ENCODE measurements around the gene PCSK4.

Gene PCSK4

DNA sequence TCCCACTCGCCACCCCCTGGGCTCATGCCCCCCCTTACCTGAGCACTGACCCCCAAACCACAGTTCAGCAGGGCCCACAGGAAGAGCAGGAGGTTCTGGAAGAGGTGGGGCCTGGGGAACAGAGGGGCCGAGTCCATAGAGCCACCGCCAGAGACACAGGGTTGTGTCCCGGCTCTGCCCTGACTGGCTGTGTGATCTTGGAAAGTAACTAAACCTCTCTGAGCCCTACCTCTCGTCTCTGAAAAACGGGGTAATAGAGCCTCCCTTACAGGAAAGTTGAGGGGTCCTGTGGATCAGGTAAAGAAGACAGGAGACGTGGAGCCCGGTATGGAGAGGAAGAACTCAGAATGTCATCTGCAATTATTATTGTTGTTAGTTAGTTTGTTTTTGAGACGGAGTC, 20.7 kb upstream of the PCSK4 start:
- Histone ChIP-seq H3F3A (ENCODE audit: control insufficient read depth, insufficient read depth) (no peaks in the 10 kb centered on the region), H3K9me2 (replicated peaks; ENCODE audit: control insufficient read depth, low read length) (no peaks in the 10 kb centered on the region), H4K20me1 (ENCODE audit: control insufficient read depth, insufficient read depth, low read depth, low read length) (0 out of 2 replicates have a peak, but pooled peaks cover 3% of the 10 kb centered on the region), H3K4me3 (ENCODE audit: low read length) (no peak overlapping the region), H3K79me2 (ENCODE audit: control insufficient read depth, low read length) (no peaks in the 10 kb centered on the region), H3K9me3 (ENCODE audit: control insufficient read depth, insufficient read depth, low read length) (peaks cover 6% of the 10 kb centered on the region; the same call in 1 of the 2 replicates), H3K4me1 (ENCODE audit: control insufficient read depth, low read length) (peaks cover 10% of the 10 kb centered on the region), H3K27me3 (ENCODE audit: control insufficient read depth, low read length) (peaks cover 22% of the 10 kb centered on the region), H3K27ac (ENCODE audit: low read depth, low read length) (no peak overlapping the region), H3K4me2 (ENCODE audit: low read length) (no peak overlapping the region), H3K36me3 (ENCODE audit: control insufficient read depth, low read length) (no peaks in the 10 kb centered on the region)
- no peak for TF ChIP-seq EZH2phosphoT487 (IDR thresholded peaks at IDR 0.05; ENCODE audit: borderline replicate concordance, low read length)
- TF ChIP-seq, protein P1, sequence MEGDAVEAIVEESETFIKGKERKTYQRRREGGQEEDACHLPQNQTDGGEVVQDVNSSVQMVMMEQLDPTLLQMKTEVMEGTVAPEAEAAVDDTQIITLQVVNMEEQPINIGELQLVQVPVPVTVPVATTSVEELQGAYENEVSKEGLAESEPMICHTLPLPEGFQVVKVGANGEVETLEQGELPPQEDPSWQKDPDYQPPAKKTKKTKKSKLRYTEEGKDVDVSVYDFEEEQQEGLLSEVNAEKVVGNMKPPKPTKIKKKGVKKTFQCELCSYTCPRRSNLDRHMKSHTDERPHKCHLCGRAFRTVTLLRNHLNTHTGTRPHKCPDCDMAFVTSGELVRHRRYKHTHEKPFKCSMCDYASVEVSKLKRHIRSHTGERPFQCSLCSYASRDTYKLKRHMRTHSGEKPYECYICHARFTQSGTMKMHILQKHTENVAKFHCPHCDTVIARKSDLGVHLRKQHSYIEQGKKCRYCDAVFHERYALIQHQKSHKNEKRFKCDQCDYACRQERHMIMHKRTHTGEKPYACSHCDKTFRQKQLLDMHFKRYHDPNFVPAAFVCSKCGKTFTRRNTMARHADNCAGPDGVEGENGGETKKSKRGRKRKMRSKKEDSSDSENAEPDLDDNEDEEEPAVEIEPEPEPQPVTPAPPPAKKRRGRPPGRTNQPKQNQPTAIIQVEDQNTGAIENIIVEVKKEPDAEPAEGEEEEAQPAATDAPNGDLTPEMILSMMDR (IDR thresholded peaks at IDR 0.05; ENCODE audit: low read depth, low read length, poor library complexity, severe bottlenecking) = no peak

DNA sequence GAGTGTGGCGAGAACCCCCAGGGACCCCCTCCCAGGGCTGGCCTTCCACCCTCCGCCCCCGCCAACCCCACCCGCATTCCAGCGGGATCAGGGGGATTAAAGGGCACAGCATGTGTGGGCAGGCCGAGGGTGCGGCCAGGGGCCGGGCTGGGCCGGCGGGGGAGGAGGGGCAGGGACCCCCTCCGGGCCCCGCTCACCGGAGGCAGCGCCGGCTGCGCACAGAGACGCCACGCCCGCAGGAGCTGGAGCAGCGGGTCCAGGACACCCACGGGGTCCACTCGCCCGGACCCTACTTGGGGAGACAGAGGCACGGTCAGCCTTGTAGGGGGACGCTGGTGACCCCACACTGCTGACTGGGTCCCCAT, 20.3 kb upstream of the PCSK4 start:
- no peak overlapping the region for H3K4me2 ChIP-seq (ENCODE audit: low read length)
- no peak overlapping the region for H3K4me3 ChIP-seq (ENCODE audit: low read length)
- peaks cover 10% of the 10 kb centered on the region for H3K4me1 ChIP-seq (ENCODE audit: control insufficient read depth, low read length)
- H3K9me3 ChIP-seq (ENCODE audit: control insufficient read depth, insufficient read depth, low read length) = peaks cover 6% of the 10 kb centered on the region; the same call in 1 of the 2 replicates
- H4K20me1 ChIP-seq (ENCODE audit: control insufficient read depth, insufficient read depth, low read depth, low read length) = 0 out of 2 replicates have a peak, but pooled peaks cover 3% of the 10 kb centered on the region
- H3K27me3 ChIP-seq (ENCODE audit: control insufficient read depth, low read length) = peaks cover 22% of the 10 kb centered on the region
- no peaks in the 10 kb centered on the region for H3K36me3 ChIP-seq (ENCODE audit: control insufficient read depth, low read length)
- no peaks in the 10 kb centered on the region for H3K9me2 ChIP-seq (replicated peaks; ENCODE audit: control insufficient read depth, low read length)
- H3F3A ChIP-seq (ENCODE audit: control insufficient read depth, insufficient read depth) = no peaks in the 10 kb centered on the region
- TF ChIP-seq EZH2phosphoT487 (IDR thresholded peaks at IDR 0.05; ENCODE audit: borderline replicate concordance, low read length) = no peak
- TF ChIP-seq, protein P1 (IDR thresholded peaks at IDR 0.05; ENCODE audit: low read depth, low read length, poor library complexity, severe bottlenecking) = no peak
- no peaks in the 10 kb centered on the region for H3K79me2 ChIP-seq (ENCODE audit: control insufficient read depth, low read length)
- no peak overlapping the region for H3K27ac ChIP-seq (ENCODE audit: low read depth, low read length)

DNA sequence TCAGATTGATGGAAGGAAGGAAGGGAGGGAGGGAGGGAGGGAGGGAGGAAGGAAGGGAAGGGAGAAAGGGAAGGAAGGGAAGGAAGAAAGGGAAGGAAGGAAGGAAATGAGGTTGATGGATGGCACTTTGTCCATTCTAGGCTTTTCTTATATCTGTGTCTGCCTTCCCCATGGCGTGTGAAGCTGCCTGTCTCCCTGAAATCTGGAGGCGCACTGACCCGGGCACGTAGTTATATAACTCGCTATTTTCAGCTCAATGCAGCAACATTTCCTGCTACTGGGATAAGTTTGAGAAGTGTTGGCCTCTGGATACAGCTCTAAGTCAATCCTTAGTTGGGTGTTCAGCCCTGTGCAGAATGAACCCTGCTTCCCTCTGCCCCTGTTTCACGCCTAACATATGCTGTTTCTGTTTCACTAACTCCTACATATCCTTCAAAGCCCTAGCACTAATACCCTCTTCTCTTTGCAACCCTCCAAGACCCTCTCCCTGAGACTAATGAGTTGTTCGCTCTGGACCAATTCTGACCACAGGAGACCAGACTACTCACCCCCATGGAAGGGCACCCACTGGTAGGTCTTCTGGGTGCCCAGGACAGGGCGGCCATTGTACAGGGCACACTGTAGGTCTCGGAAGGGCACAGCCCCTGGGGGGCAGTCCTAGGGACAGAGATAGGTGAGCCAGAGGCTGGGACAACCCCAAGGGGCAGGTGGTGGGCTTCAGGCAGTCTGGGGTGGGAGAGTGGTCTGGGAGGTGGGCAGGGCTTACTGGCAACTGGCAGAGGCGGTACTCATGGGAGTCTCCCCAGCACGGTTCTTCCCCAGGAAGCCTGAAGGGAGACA, 19.7 kb upstream of the PCSK4 start:
- peaks cover 22% of the 10 kb centered on the region for H3K27me3 ChIP-seq (ENCODE audit: control insufficient read depth, low read length)
- peaks cover 10% of the 10 kb centered on the region for H3K4me1 ChIP-seq (ENCODE audit: control insufficient read depth, low read length)
- TF ChIP-seq, protein P1 (IDR thresholded peaks at IDR 0.05; ENCODE audit: low read depth, low read length, poor library complexity, severe bottlenecking) = no peak
- no peak for TF ChIP-seq EZH2phosphoT487 (IDR thresholded peaks at IDR 0.05; ENCODE audit: borderline replicate concordance, low read length)

More for the DNA sequence above, 19.7 kb upstream of the PCSK4 start:
- Histone ChIP-seq H4K20me1 (ENCODE audit: control insufficient read depth, insufficient read depth, low read depth, low read length) (0 out of 2 replicates have a peak, but pooled peaks cover 3% of the 10 kb centered on the region), H3K4me3 (ENCODE audit: low read length) (no peak overlapping the region), H3F3A (ENCODE audit: control insufficient read depth, insufficient read depth) (no peaks in the 10 kb centered on the region), H3K4me2 (ENCODE audit: low read length) (no peak overlapping the region), H3K9me3 (ENCODE audit: control insufficient read depth, insufficient read depth, low read length) (peaks cover 6% of the 10 kb centered on the region; the same call in 1 of the 2 replicates), H3K79me2 (ENCODE audit: control insufficient read depth, low read length) (no peaks in the 10 kb centered on the region), H3K36me3 (ENCODE audit: control insufficient read depth, low read length) (no peaks in the 10 kb centered on the region), H3K9me2 (replicated peaks; ENCODE audit: control insufficient read depth, low read length) (no peaks in the 10 kb centered on the region), H3K27ac (ENCODE audit: low read depth, low read length) (no peak overlapping the region)

Measured in DOHH2 (cell line).